HG03457 (cell line): ENCODE measurements around the gene IL20RB.

Experiments used
- ATAC-seq: cut with Tn5 transposase; IDR thresholded peaks from one replicate; pipeline ENCODE4 v1.9.1; 2021; ENCODE audit warnings: moderate number of reproducible peaks; ENCODE audit not compliant: unreplicated experiment

IL20RB gene

GRCh38 chr3:136957751-136958288, at the start of gene IL20RB:
TSS of gene IL20RB (plus strand) at chr3:136957983. CDS start at chr3:136958114, 131 bp downstream.
- no peak for ATAC-seq

- ATAC-seq, result no peak
Observed at GRCh38 chr3:136908297-136908696, 49.5 kb upstream of the IL20RB start.

GRCh38 chr3:136909187-136909586, 48.6 kb upstream of the IL20RB start:
- ATAC-seq, result no peak

GRCh38 chr3:136910697-136911096, 47.1 kb upstream of the IL20RB start:
- no peak for ATAC-seq

- ATAC-seq, result no peak
Observed at GRCh38 chr3:136913168-136913567, 44.6 kb upstream of the IL20RB start.

GRCh38 chr3:136914739-136915138, 43.0 kb upstream of the IL20RB start:
- no peak for ATAC-seq

GRCh38 chr3:136916223-136916622, 41.6 kb upstream of the IL20RB start:
- no peak for ATAC-seq

- ATAC-seq, result peak; percentile 66
Observed at GRCh38 chr3:136919799-136920580, 37.8 kb upstream of the IL20RB start.

- no peak for ATAC-seq
Observed at GRCh38 chr3:136920904-136921611, 36.7 kb upstream of the IL20RB start.

GRCh38 chr3:136925425-136926190, 32.2 kb upstream of the IL20RB start:
- peak; percentile 56 for ATAC-seq

GRCh38 chr3:136928240-136928639, 29.5 kb upstream of the IL20RB start:
- ATAC-seq, result no peak

GRCh38 chr3:136929977-136930670, 27.7 kb upstream of the IL20RB start:
- ATAC-seq, result no peak

- no peak for ATAC-seq
Observed at GRCh38 chr3:136931606-136932005, 26.2 kb upstream of the IL20RB start.

GRCh38 chr3:136932523-136932922, 25.3 kb upstream of the IL20RB start:
- no peak for ATAC-seq

- ATAC-seq, result no peak
Observed at GRCh38 chr3:136932978-136933772, 24.6 kb upstream of the IL20RB start.

GRCh38 chr3:136937175-136937574, 20.6 kb upstream of the IL20RB start:
- ATAC-seq, result no peak

- ATAC-seq, result no peak
Observed at GRCh38 chr3:136937851-136938250, 19.9 kb upstream of the IL20RB start.

- ATAC-seq, result no peak
Observed at GRCh38 chr3:136938334-136938733, 19.4 kb upstream of the IL20RB start.

GRCh38 chr3:136939489-136939888, 18.3 kb upstream of the IL20RB start:
- no peak for ATAC-seq

GRCh38 chr3:136942803-136943202, 15.0 kb upstream of the IL20RB start:
- ATAC-seq, result no peak
